LNCaP clone FGC (cell line): Measurements from ENCODE around the gene NSDHL.

Source experiments
- DNase-seq: peaks from one replicate; pipeline ENCODE4 v3.0.0-alpha.2; 2011; ENCODE audit warnings: low read depth
- H3K4me3 ChIP-seq: 2 replicates; pipeline ENCODE4 v1.5.1; 2011; ENCODE audit warnings: mild to moderate bottlenecking, low read depth, low read length, control low read depth
- CTCF ChIP-seq: IDR thresholded peaks from 2 replicates; pipeline ENCODE4 v1.5.1; 2012; ENCODE audit warnings: mild to moderate bottlenecking; ENCODE audit not compliant: control insufficient read depth, insufficient read depth; ENCODE audit errors: extremely low read depth

NSDHL gene

GRCh38 chrX:152898442-152898841, 67.6 kb downstream of the NSDHL start:
- no peak for TF ChIP-seq CTCF
- H3K4me3 ChIP-seq, result no peak overlapping the region
- DNase-seq, result no peak

GRCh38 chrX:152899111-152899873, 68.4 kb downstream of the NSDHL start:
- H3K4me3 ChIP-seq, result no peak overlapping the region
- no peak for DNase-seq
- TF ChIP-seq CTCF, result no peak

GRCh38 chrX:152899874-152900719, 69.2 kb downstream of the NSDHL start:
- no peak for DNase-seq
- H3K4me3 ChIP-seq, result no peak overlapping the region
- no peak for TF ChIP-seq CTCF

GRCh38 chrX:152900937-152901445, 70.1 kb downstream of the NSDHL start:
- H3K4me3 ChIP-seq, result no peak overlapping the region
- TF ChIP-seq CTCF, result no peak
- no peak for DNase-seq

- no peak overlapping the region for H3K4me3 ChIP-seq
- no peak for DNase-seq
- TF ChIP-seq CTCF, result no peak
These were observed 71.1 kb downstream of the NSDHL start for GRCh38 chrX:152901816-152902501.

- TF ChIP-seq CTCF, result no peak
- H3K4me3 ChIP-seq, result no peak overlapping the region
- DNase-seq, result no peak
These were observed 71.6 kb downstream of the NSDHL start for GRCh38 chrX:152902502-152902820.
